ENCODE results near the gene PRKD3. TPM values are rescaled to one million over a fixed set of nuclear protein-coding genes. Genes with fewer than 3 reads are reported as not detected.

The PRKD3 gene
- total and polyA plus RNA-seq, 2 donors (not counting 1 experiment from before 2014, with no cell fraction given): 28.9 to 82.2 TPM

GRCh38 chr2:37342591-37343220 lies 18.1 kb upstream of the PRKD3 start:
- no peak overlapping the region for H3K9ac ChIP-seq (ENCODE audit: low read length)
- Mint-ChIP-seq H3K4me3 (no peak overlapping the region), H3K9me3 (ENCODE audit: insufficient read depth) (no peaks in the 10 kb centered on the region), H3K27ac (no peak overlapping the region), H3K4me1 (peaks cover 18% of the 10 kb centered on the region), H3K27me3 (peaks cover 5% of the 10 kb centered on the region)
- 85% methylated on average over 6 of the region's 7 CpGs for WGBS (ENCODE audit: insufficient coverage)
- TF ChIP-seq EZH2 (IDR thresholded peaks at IDR 0.05; ENCODE audit: borderline replicate concordance, insufficient read depth, low read depth, low read length, poor library complexity, severe bottlenecking): no peak
- TF ChIP-seq CTCF (IDR thresholded peaks at IDR 0.05): no peak
- ChIA-PET CTCF (interaction anchor here (0.7 to 2.1 kb wide), 4 partner anchors 10 to 53 kb away, joined by 4 to 9 read pairs (median 4); no protein-coding TSS in a partner anchor), POLR2A (no interaction called here)
- no peak for DNase-seq
- peaks cover 10 to 14% of the 10 kb centered on the region in 2 donors for H3K4me1 ChIP-seq (ENCODE audit: control insufficient read depth in 2 of 2, insufficient read depth in 2 of 2, low read length in 2 of 2)
- no peak for ATAC-seq (ENCODE audit: low read depth)
- no peak overlapping the region for H3K4me2 ChIP-seq (replicated peaks; ENCODE audit: low read depth, low read length, poor library complexity, severe bottlenecking)
- H3K27me3 ChIP-seq (replicated peaks in 1 of 4; ENCODE audit: control extremely low read depth in 1 of 4, control insufficient read depth in 3 of 4, insufficient read depth in 4 of 4, low read length in 3 of 4): no peaks in the 10 kb centered on the region
- no peaks in the 10 kb centered on the region for H3K36me3 ChIP-seq (replicated peaks in 1 of 2; ENCODE audit: control extremely low read depth in 1 of 2, control insufficient read depth in 1 of 2, extremely low read depth in 1 of 2, insufficient read depth in 2 of 2, low read length in 1 of 2)
- no peak overlapping the region for H3K4me3 ChIP-seq (ENCODE audit: control extremely low read depth in 1 of 5, extremely low read depth in 1 of 5, insufficient read depth in 1 of 5, low read depth in 2 of 5, low read length in 4 of 5)
- no peaks in the 10 kb centered on the region for H3K79me2 ChIP-seq (ENCODE audit: control insufficient read depth, insufficient read depth, low read length)
- H3K27ac ChIP-seq (ENCODE audit: low read length in 2 of 2): no peak overlapping the region
- H4K20me1 ChIP-seq (ENCODE audit: control insufficient read depth, insufficient read depth, low read length, poor library complexity, severe bottlenecking): no peaks in the 10 kb centered on the region
- H3K9me3 ChIP-seq (ENCODE audit: control extremely low read depth in 1 of 3, control insufficient read depth in 2 of 3, insufficient read depth in 1 of 3, low read length in 2 of 3): no peaks in the 10 kb centered on the region
- no peak overlapping the region for H2AFZ ChIP-seq (ENCODE audit: insufficient read depth, low read depth, low read length, poor library complexity, severe bottlenecking)
- intact Hi-C loops (cut with micrococcal nuclease): loop anchor here (5.0 kb wide), 1 partner anchor 35 kb away; no protein-coding TSS in a partner anchor

DNA sequence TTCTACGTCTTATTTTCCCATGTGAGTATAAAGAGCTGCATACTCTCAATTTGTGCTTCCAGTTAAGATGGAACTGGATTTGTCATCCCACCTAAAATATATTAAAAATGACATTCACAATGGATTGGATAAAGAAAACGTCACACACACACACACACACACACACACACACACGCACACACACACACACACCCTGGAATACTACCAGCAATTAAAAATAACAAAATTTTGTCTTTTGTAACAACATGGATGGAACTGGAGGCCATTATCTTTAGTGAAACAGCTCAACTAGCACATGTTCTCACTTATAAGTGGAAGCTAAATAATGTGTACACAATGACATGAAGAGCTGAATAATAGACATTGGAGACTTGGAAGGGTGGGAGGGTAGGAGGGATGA lies 16.0 kb upstream of the PRKD3 start:
- H3K36me3 ChIP-seq (replicated peaks in 1 of 2; ENCODE audit: control extremely low read depth in 1 of 2, control insufficient read depth in 1 of 2, extremely low read depth in 1 of 2, insufficient read depth in 2 of 2, low read length in 1 of 2): no peaks in the 10 kb centered on the region
- peaks cover 14% of the 10 kb centered on the region for H3K4me1 Mint-ChIP-seq
- H3K27ac Mint-ChIP-seq: no peak overlapping the region
- no peaks in the 10 kb centered on the region for H3K9me3 ChIP-seq (ENCODE audit: control extremely low read depth in 1 of 3, control insufficient read depth in 2 of 3, insufficient read depth in 1 of 3, low read length in 2 of 3)
- H2AFZ ChIP-seq (ENCODE audit: insufficient read depth, low read depth, low read length, poor library complexity, severe bottlenecking): no peak overlapping the region
- H3K79me2 ChIP-seq (ENCODE audit: control insufficient read depth, insufficient read depth, low read length): no peaks in the 10 kb centered on the region
- WGBS (ENCODE audit: insufficient coverage): no CpG with 5 or more reads among the region's 3 CpGs
- H3K4me3 Mint-ChIP-seq: no peak overlapping the region
- DNase-seq (no peak), ATAC-seq (ENCODE audit: low read depth) (no peak)
- intact Hi-C loops (cut with micrococcal nuclease): loop anchor here (5.0 kb wide), 1 partner anchor 37 kb away; no protein-coding TSS in a partner anchor
- TF ChIP-seq EZH2 (IDR thresholded peaks at IDR 0.05; ENCODE audit: borderline replicate concordance, insufficient read depth, low read depth, low read length, poor library complexity, severe bottlenecking): no peak
- TF ChIP-seq CTCF (IDR thresholded peaks at IDR 0.05): no peak
- no peaks in the 10 kb centered on the region for H4K20me1 ChIP-seq (ENCODE audit: control insufficient read depth, insufficient read depth, low read length, poor library complexity, severe bottlenecking)
- H3K9me3 Mint-ChIP-seq (ENCODE audit: insufficient read depth): no peaks in the 10 kb centered on the region
- H3K27me3 ChIP-seq (replicated peaks in 1 of 4; ENCODE audit: control extremely low read depth in 1 of 4, control insufficient read depth in 3 of 4, insufficient read depth in 4 of 4, low read length in 3 of 4): no peaks in the 10 kb centered on the region
- no peaks in the 10 kb centered on the region for H3K27me3 Mint-ChIP-seq
- ChIA-PET POLR2A (no interaction called here), CTCF (interaction anchor here (1.3 to 1.4 kb wide), 2 partner anchors 10 to 16 kb away, joined by 3 to 4 read pairs; partner anchors contain the start of gene PRKD3)
- H3K27ac ChIP-seq (ENCODE audit: low read length in 2 of 2): no peak overlapping the region
- H3K4me3 ChIP-seq (ENCODE audit: control extremely low read depth in 1 of 5, extremely low read depth in 1 of 5, insufficient read depth in 1 of 5, low read depth in 2 of 5, low read length in 4 of 5): no peak overlapping the region
- H3K4me1 ChIP-seq (ENCODE audit: control insufficient read depth in 2 of 2, insufficient read depth in 2 of 2, low read length in 2 of 2): peaks cover 6 to 14% of the 10 kb centered on the region in 2 donors
- no peak overlapping the region for H3K4me2 ChIP-seq (replicated peaks; ENCODE audit: low read depth, low read length, poor library complexity, severe bottlenecking)
- no peak overlapping the region for H3K9ac ChIP-seq (ENCODE audit: low read length)

All from B cell (primary cell).